ENCODE data around the gene SLC35F1. TPM values are rescaled to one million over a fixed set of nuclear protein-coding genes. Genes with fewer than 3 reads are reported as not detected.

SLC35F1 gene
- total and polyA plus RNA-seq, 2 experiments from 2014 or later: 18.5 to 25.5 TPM

DNA sequence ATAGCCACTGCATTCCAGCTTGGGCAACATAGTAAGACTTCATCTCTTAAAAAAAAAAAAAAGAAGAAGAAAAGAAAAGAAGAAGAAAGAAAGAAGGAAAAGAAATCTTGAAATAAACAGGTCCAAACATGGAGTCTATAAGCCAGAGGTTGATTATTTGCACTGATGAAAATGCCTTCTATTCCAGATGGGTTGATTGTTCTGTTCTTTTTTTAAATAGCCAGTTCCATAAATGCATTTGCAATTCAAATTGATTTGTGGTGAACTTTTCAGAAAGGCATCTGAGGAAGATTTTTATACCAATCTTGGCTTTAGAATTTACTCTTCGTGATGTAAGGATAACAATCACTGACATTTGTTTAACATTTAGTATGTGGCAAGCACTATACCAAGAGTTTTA, 397.3 kb downstream of the SLC35F1 start:
- no peaks in the 10 kb centered on the region for H3K4me1 ChIP-seq (ENCODE audit: low read depth)
- no peak for DNase-seq (ENCODE audit: low read depth in 1 of 2, low spot score in 1 of 2)
- no peaks in the 10 kb centered on the region for H3K27me3 ChIP-seq
- H3K27ac ChIP-seq: no peak overlapping the region
- no peaks in the 10 kb centered on the region for H3K36me3 ChIP-seq
- TF ChIP-seq, protein P1, sequence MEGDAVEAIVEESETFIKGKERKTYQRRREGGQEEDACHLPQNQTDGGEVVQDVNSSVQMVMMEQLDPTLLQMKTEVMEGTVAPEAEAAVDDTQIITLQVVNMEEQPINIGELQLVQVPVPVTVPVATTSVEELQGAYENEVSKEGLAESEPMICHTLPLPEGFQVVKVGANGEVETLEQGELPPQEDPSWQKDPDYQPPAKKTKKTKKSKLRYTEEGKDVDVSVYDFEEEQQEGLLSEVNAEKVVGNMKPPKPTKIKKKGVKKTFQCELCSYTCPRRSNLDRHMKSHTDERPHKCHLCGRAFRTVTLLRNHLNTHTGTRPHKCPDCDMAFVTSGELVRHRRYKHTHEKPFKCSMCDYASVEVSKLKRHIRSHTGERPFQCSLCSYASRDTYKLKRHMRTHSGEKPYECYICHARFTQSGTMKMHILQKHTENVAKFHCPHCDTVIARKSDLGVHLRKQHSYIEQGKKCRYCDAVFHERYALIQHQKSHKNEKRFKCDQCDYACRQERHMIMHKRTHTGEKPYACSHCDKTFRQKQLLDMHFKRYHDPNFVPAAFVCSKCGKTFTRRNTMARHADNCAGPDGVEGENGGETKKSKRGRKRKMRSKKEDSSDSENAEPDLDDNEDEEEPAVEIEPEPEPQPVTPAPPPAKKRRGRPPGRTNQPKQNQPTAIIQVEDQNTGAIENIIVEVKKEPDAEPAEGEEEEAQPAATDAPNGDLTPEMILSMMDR (IDR thresholded peaks at IDR 0.05; ENCODE audit: low read depth, low read length): no peak
- no peak overlapping the region for H3K4me3 ChIP-seq
- no peaks in the 10 kb centered on the region for H3K9me3 ChIP-seq (ENCODE audit: low read depth)

GRCh38 chr6:118305081-118305480, 398.0 kb downstream of the SLC35F1 start:
- no peak overlapping the region for H3K27ac ChIP-seq
- no peaks in the 10 kb centered on the region for H3K36me3 ChIP-seq
- no peaks in the 10 kb centered on the region for H3K9me3 ChIP-seq (ENCODE audit: low read depth)
- TF ChIP-seq, protein P1 (IDR thresholded peaks at IDR 0.05; ENCODE audit: low read depth, low read length): no peak
- no peaks in the 10 kb centered on the region for H3K4me1 ChIP-seq (ENCODE audit: low read depth)
- DNase-seq (ENCODE audit: low read depth in 1 of 2, low spot score in 1 of 2): no peak
- H3K27me3 ChIP-seq: no peaks in the 10 kb centered on the region
- no peak overlapping the region for H3K4me3 ChIP-seq

GRCh38 chr6:118306392-118307238, 399.6 kb downstream of the SLC35F1 start:
- no peak for DNase-seq (ENCODE audit: low read depth in 1 of 2, low spot score in 1 of 2)
- H3K27ac ChIP-seq: no peak overlapping the region
- TF ChIP-seq, protein P1 (IDR thresholded peaks at IDR 0.05; ENCODE audit: low read depth, low read length): no peak

GRCh38 chr6:118307581-118307980, 400.5 kb downstream of the SLC35F1 start:
- no peaks in the 10 kb centered on the region for H3K36me3 ChIP-seq
- no peaks in the 10 kb centered on the region for H3K4me1 ChIP-seq (ENCODE audit: low read depth)
- H3K9me3 ChIP-seq (ENCODE audit: low read depth): no peaks in the 10 kb centered on the region
- H3K4me3 ChIP-seq: no peak overlapping the region
- TF ChIP-seq, protein P1 (IDR thresholded peaks at IDR 0.05; ENCODE audit: low read depth, low read length): no peak
- H3K27ac ChIP-seq: no peak overlapping the region
- no peaks in the 10 kb centered on the region for H3K27me3 ChIP-seq
- no peak for DNase-seq (ENCODE audit: low read depth in 1 of 2, low spot score in 1 of 2)

More at GRCh38 chr6:118306392-118307238, 399.6 kb downstream of the SLC35F1 start:
- no peaks in the 10 kb centered on the region for H3K9me3 ChIP-seq (ENCODE audit: low read depth)
- H3K27me3 ChIP-seq: no peaks in the 10 kb centered on the region
- no peaks in the 10 kb centered on the region for H3K36me3 ChIP-seq
- no peak overlapping the region for H3K4me3 ChIP-seq
- H3K4me1 ChIP-seq (ENCODE audit: low read depth): no peaks in the 10 kb centered on the region

DNA sequence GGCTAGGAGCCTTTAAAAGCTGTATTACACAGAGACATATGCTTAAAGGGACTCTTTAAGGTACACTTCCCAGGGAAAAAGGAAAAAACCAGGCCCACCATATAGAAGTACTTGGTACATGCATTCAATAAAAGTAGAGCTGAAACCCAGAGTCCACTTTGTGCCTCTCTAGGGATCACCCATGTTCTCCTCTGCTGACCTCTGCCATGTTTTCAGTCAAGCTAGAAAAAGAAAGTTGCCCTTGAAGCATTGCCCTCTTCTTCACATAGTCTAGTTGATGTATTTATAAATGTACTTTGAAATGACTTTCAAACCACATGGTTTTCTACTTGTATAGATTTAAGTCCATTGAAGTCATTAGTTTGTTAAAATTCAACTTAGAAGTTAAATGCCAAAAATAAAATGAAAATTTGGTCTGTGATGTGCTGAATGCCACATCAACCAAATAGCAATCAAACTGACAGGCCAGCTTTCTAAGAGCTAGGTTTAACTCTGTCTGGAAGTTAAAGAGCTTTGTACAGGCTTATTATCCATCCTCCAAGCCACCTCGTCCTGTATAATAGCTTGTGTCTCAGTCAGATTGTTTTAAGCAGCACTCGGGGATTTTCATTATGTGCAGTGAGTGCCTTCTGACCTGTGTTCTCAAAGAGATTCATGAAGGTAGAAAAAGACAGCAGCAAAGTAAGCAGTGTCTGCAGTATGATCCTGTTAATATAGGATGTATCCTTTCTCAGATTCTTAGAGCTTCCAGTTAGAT, 402.5 kb downstream of the SLC35F1 start:
- DNase-seq (ENCODE audit: low read depth in 1 of 2, low spot score in 1 of 2): no peak
- Histone ChIP-seq H3K4me3 (no peak overlapping the region), H3K36me3 (no peaks in the 10 kb centered on the region), H3K27me3 (no peaks in the 10 kb centered on the region), H3K4me1 (ENCODE audit: low read depth) (no peaks in the 10 kb centered on the region), H3K27ac (no peak overlapping the region), H3K9me3 (ENCODE audit: low read depth) (no peaks in the 10 kb centered on the region)
- TF ChIP-seq, protein P1 (IDR thresholded peaks at IDR 0.05; ENCODE audit: low read depth, low read length): no peak

Data from cardiac muscle cell (in vitro differentiated cells and primary cell).